Hematopoietic multipotent progenitor cell (in vitro differentiated cells): ENCODE results near the gene ERBB4. TPM values are rescaled to one million over a fixed set of nuclear protein-coding genes. Genes with fewer than 3 reads are reported as not detected.

Source experiments
- DNase-seq, 3 donors: peaks; one replicate each; pipeline ENCODE4 v3.0.0-alpha.2; 2011 to 2015; ENCODE audit warnings: low read depth in 2 of 3, low spot score in 2 of 3
- total RNA-seq: library from RNA; depleted of rRNA; stranded (reverse); fragments of >200 nt; gene quantifications from one replicate; pipeline ENCODE4 v1.2.3, GENCODE V29; 2012

The ERBB4 gene
- total RNA-seq, 1 donor = not detected

- DNase-seq = no peak
These were observed 674.3 kb downstream of the ERBB4 start for GRCh38 chr2:211864328-211864727.

DNA sequence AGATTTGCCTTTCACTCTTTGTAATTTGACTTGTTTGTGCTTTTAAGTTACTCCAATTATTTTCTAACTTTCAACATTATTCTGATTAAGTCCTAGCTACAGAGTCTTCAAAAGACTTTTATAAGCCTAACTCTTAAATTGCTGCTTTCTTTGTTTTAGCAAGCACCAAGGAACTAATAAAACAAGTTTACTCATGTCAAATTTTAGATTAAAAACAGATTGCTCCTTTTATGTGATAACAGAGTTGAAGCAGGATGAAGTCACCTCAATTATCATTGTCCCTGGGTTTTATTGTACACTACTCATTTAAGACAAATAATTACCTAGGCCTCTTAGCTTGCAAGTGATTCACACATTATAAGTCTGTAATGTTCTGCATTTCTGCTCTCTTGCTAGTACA lies 678.4 kb downstream of the ERBB4 start:
- DNase-seq = no peak

DNA sequence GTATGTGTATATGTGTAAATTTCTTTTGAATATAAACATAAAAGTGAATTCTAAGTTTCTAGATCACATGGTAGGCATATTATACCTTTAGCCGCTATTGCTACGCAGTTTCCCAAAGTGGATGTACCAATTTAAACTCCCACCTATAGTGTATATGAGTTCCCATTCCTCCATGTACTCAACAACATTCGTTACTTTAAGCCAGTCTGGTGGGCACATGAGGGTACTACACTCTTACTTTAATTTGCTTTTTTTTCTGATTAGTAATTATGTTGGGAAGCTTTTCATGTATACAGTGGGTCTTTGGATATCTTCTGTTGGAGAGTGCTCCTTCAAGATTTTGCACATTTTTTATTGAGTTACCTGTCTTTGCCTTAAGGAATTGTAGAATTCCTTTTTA lies 683.8 kb downstream of the ERBB4 start:
- DNase-seq = no peak

GRCh38 chr2:211846714-211847113 lies 691.9 kb downstream of the ERBB4 start:
- DNase-seq = no peak

DNA sequence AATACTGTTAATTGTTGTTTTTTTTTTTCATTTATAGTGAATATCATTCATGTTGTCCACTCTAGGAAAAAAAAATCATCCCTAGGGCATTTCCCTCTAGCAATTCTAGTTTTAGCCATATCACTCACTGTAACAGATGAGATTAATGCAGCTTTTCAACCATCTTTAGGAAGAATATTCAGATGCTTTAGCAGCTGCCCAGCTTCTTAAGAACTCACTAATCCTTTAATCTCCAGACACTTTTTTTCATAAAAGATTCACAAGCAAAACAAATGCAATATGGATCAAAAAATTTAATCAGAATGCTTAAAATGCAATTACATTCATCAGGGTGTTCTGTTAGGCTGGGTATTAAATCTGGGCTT lies 692.6 kb downstream of the ERBB4 start:
- no peak for DNase-seq

GRCh38 chr2:211845338-211846035 lies 693.1 kb downstream of the ERBB4 start:
- no peak for DNase-seq

DNA sequence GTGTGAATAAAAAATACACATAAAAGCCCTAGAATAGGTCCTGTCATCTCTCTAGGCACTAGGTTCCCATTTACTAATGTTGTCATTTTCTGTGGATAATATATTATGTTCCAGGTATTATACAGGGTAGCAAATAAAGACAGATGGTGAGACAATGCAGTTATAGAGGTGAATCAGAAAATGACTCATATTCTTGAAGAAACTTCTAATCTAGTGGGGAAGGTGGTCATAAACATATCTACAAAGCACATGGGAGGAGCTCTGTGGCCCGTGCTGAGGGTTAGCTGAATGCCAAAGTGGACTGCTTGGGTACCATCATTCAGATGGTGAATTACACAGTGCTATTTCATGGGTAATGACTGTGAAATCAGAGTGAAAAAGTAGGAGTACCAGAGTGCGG lies 700.9 kb downstream of the ERBB4 start:
- DNase-seq = no peak

GRCh38 chr2:211837206-211837605 lies 701.4 kb downstream of the ERBB4 start:
- DNase-seq = no peak

DNA sequence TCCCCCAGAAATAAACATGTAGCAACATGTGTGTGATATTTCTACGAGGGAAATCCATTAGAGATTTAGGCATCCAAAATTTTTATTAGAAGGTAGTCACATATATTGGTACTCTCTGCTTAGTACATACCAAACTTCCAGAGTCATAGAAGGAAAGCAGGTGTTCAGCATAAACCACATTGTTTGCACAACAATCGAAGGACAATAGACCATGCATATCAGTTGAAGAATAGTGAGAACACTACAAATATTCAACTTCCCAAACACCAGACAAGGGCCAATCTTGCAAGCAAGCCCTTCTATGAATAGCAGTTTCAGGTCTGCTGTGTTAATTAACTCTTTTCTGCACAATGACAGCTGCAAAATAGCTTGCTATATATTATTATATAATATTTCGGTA lies 702.2 kb downstream of the ERBB4 start:
- DNase-seq = no peak

DNA sequence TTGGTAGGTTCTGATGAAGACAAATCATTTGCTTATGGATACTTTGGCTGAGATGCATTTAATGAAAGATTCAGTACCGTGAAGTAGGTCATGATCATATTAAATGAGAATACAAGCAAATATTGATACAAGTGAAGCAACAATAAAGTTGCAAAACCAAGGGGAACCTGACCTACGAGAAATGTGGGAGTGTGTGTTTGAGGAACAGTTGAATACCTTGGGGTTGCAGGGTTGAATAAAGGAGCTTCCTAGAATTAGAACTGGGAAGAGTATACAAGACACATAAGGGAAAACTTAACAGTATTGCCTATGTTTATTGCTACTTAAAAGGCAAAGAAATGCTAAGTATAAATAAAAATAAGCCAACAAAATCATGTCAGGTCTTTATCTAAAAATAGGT lies 702.9 kb downstream of the ERBB4 start:
- no peak for DNase-seq

- DNase-seq = no peak
These were observed 704.9 kb downstream of the ERBB4 start for GRCh38 chr2:211833582-211834279.

DNA sequence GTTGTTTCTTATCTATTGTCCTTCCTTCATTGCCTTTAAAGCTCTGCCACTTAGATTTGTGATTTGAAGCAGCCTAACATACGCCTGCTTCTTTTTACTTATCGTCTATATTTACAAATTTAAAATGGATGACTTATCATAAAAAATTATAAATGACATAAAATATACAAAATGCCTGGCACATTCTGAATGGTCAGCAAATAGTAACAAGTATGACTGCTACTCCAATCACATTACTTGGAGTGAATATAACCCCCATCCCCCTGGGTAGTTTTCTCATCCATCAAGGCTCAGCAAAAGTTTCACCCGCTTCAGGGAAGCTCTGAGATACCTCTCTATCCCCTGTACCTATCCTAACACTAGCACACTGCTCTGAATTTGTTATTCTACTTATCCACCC lies 708.9 kb downstream of the ERBB4 start:
- no peak for DNase-seq

- DNase-seq = no peak
These were observed 714.6 kb downstream of the ERBB4 start for GRCh38 chr2:211823886-211824479.

DNA sequence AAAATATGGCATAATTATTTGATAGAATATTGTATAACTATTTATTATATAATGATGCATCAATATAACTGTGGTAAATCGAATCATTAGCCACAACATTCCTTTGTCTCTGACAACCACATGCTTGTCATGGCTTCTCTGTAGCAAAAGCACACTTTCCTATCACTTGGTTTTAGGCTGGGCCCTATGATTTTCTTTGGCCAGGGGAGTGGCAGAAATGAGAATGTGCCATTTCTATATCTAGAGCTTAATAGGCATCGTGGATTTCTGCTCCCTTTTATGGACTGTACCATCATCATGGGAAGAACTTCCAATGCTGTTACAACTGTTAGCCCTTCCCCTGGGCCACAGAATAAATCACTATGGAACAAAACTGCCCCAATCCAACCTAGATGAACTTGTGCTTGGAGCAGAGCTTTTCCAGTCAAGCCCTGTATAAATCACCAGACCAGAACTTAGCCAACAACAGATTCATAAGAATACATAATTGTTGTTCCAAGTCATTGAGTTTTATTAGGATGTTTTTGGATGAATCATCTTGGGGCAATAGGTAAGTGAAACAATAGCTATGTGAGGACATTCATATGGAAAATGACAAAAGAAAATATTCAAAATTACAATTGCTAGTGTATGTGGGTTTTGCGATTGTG lies 715.8 kb downstream of the ERBB4 start:
- DNase-seq = no peak

GRCh38 chr2:211816754-211817153 lies 721.8 kb downstream of the ERBB4 start:
- no peak for DNase-seq

DNA sequence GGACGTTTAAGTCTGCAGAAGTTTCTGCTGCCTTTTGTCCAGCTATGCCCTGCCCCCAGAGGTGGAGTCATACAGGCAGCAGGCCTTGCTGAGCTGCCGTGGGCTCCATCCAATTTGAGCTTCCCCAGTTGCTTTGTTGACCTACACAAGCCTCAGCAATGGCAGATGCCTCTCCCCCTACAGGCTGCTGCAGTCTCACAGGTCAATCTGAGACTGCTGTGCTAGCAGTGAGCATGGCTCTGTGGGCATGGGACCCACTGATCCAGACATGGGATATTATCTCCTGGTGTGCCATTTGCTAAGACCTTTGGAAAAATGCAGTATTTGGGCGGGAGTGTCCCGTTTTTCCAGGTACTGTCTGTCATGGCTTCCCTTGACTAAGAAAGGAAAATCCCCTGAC lies 726.0 kb downstream of the ERBB4 start:
- DNase-seq = no peak

DNA sequence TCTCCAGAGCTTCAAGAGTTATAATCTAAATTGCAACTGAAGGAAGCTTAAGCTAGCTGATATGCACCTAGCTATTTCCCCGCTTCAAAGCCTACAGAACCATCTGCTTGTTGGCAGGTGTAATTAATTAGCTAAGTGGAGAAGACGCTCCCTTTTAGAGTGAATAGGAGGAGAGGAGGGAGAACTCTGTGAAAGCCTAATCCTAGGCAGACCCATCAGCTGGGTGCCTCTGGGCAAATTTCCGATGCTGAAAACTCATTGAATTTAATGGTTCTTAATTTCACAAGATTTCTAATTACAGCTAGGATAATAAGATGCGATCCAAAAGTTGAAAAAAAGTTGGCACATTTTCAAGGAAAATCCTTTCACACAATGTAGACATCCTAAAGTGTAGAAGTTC lies 735.9 kb downstream of the ERBB4 start:
- no peak for DNase-seq

- no peak for DNase-seq
These were observed 738.6 kb downstream of the ERBB4 start for GRCh38 chr2:211800001-211800400.

DNA sequence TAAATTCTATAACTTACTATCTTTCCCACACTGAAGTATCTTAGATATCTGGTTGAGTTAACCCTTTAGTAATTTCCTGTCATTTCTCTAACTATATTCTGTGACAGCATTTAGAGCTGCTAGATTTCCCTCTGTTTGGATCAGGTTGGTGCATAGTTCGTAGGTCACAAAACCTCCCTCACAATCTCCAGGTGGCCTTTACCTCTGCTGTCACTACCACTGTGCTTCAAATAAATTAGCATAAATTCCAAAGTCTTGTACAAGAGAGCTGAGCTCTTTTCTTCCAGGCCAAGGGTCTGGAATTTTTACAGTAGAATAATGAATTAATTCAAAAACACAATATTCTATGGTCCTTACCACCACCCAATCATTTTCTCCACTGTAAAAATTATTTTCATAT lies 739.7 kb downstream of the ERBB4 start:
- no peak for DNase-seq

DNA sequence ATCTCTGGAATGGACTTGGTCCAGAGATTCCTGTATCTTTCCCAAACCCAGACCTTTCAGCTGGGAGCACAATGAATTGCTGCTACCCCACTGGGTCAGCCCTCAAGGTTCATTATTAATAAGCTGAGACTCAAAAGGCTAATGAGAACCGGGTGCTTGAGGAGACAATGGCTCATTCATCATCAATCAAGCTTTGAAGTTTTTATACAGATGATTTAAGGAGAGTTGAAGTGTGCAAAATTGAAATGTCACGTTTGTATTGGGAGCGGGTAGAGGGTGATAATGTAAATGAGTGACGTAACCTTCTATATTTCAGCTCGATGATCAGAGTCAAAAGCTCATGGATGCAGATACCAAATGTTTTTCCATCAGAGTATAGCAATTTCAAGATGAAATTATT lies 744.9 kb downstream of the ERBB4 start:
- DNase-seq = no peak

DNA sequence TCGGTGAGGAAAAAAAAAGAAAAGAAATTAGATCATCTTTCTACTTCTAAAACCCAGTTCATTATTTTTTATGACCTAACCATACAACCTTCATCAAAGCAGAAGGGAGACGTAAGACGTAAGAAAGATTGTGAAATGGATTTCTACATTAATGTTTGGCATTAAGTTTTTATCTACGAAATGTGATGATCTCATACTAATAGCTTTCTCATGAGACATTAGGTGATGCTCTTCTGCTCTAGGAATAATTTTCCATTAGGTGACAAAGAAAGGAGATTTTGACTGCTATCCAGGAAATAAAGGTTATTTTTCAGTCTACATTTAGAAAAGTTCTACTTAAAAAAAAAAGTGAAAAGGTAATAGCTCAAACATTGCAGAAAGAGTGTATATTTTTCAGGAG lies 748.6 kb downstream of the ERBB4 start:
- DNase-seq = no peak

DNA sequence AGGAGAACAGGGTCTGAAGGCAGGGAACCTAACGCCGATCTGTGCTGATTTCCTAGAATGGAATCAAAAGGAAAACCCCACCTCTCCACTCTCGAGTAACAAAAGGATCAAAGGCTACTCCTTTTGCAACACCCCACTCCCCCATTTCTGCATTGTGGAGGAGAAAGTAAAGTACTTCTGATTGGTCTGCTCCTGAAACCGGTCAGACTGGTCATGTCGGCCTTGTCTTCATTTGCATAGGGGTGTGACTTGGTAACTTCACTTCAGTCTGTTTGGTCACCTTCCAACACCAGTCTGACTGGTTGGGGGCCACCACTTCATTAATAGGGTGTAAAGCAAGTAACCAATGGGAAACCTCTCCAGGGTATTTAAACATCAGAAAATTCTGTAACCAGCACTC lies 771.9 kb downstream of the ERBB4 start:
- DNase-seq = no peak
